GM12892 (cell line): ENCODE data around the gene PRAMEF11. TPM values are rescaled to one million over a fixed set of nuclear protein-coding genes. Genes with fewer than 3 reads are reported as not detected.
"Not testable (repeated sequence)": the region's sequence is repeated elsewhere in the genome, so short reads cannot be mapped to it uniquely, and the experiment has no call there.

Experiments used
- DNase-seq: peaks from one replicate; pipeline ENCODE4 v3.0.0; 2011; ENCODE audit not compliant: insufficient read length
- FAIRE-seq: peaks from 2 replicates; lab custom pipeline; 2011; peaks lifted over from hg19 to GRCh38; lab: Jason Lieb, UNC
- POLR2A ChIP-seq: IDR thresholded peaks from 2 replicates; pipeline ENCODE4 v1.6.1; 2011; ENCODE audit warnings: low read depth, low read length, control low read depth
- POLR2AphosphoS5 ChIP-seq: IDR thresholded peaks from 2 replicates; pipeline ENCODE4 v1.6.1; 2011; ENCODE audit warnings: low read depth, low read length, control low read depth
- TAF1 ChIP-seq: IDR thresholded peaks from 2 replicates; pipeline ENCODE4 v1.6.1; 2011; ENCODE audit warnings: low read depth, mild to moderate bottlenecking, control low read depth, low read length, borderline replicate concordance
- polyA plus RNA-seq: library from polyadenylated mRNA; unstranded; fragments of >200 nt; gene quantifications from one replicate; pipeline ENCODE4 v1.2.1, GENCODE V29; 2012; ENCODE audit warnings: missing spikeins, inconsistent platforms; ENCODE audit not compliant: missing spikeins

The PRAMEF11 gene
- not detected for polyA plus RNA-seq

DNA sequence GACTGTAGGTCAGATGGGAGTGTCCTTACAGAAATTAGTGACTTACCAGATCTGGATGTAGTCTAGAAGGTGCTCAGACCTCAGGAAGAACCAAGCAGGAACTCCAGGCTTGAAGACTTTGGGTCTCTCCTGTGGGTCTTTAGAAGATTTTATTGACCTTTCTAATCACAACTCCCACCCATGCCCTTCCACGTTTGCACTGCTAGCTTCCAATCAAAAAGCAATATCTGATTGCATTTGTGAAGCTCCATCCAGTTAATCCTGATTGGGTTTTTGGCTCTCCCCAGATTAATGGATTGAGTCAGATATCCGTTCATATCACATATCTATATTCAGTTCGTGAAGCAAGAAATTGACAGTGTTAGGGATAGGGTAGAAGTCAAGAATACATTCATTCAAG is at the start of gene PRAMEF11:
TSS of gene PRAMEF11 (minus strand) at position 101 of the 400 bp plus-strand sequence. CDS start 2,621 bp downstream, outside the sequence.
- not testable (repeated sequence) for FAIRE-seq, DNase-seq

DNA sequence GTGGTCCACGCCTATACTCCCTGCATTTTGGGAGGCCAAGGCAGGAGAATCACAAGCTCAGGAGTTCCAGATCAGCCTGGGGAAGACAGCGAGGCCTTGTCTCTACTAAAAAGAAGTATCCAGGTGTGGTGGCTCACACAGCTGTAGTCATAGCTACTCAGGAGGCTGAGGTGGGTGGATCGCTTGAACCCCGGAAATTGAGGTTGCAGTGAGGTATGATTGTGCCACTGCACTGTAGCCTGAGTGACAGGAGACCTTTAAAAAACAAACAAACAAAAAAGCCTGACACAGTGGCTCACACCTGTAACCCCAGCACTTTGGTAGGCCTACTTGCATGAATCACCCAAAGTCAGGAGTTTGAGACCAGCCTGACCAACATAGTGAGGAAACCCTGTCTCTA is 47.2 kb upstream of the PRAMEF11 start:
- FAIRE-seq, DNase-seq: not testable (repeated sequence)

DNA sequence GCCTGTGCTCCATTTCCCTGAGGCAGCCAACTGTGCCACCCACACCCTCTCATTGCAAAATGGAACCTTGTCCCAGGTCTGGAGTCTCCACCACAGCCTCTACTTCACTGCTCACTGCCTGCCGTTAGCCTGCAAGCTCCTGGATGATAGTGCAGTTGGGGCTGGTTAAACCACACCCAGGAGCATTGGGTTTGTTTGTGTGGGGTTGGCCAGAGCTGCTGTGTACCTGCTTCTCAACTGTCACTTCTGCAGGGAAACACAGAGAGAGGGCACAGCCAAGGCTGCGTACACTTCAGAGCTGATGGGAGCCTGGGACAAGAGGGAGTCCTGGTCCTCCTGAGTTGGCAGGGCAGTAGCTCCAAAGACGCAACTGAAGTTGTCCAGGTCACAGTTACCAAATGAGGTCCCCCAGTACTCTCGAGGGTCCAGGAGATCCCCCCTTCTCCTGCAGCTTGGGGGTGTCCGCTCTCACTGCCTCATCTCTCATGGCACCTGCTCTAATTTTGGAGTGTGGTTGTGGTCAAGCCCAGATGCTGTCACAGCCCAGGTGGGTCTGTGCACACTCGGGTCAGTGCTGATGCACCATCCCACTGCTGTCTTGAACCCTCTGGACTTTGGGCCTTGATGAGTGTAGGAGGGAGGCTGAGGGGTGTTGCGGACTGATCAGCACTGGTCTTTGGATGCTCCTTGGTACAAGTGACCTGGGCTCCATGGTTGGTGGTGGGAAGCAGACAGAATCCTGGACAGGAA is 32.1 kb upstream of the PRAMEF11 start:
- not testable (repeated sequence) for FAIRE-seq, DNase-seq

DNA sequence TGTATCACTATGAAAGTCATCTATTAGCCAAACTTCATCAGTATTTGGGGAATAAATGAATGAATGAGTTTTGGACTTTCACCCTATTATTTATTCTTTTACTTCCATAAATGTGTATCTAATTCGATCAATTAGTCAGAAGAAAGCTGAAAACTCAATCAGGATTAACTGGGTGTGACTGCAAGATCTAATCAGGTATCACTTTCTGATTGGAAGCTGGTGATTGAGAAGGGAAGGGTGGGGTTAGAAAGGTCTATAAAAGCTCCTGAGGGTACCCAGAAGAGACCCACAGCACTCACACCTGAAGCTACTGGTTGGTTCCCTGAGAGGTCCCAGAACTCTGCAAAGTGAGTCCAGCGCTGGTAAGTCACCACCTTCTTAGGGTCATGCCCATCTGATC is 25.6 kb upstream of the PRAMEF11 start, which contains the start of gene PRAMEF2:
TSS of gene PRAMEF2 (plus strand) at position 301 of the 400 bp plus-strand sequence. CDS start 1,924 bp downstream, outside the sequence.
- not testable (repeated sequence) for FAIRE-seq

DNA sequence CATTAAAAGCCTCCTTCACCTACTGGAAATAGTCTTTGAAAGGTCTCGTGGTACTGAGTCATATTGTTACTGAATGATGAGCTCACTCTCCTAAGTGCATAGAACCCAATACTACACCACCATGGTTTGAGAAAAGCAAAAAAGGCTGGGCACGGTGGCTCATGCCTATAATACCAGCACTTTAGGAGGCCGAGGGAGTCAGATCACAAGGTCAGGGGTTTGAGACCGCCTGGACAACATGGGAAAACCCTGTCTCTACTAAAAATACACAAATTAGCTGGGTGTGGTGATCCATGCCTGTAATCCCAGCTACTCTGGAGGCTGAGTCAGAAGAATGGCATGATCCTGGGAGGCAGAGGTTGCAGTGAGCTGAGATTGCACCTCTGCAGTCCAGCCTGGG is 20.6 kb upstream of the PRAMEF11 start:
- DNase-seq (no peak), FAIRE-seq (no peak)
- TF ChIP-seq POLR2A (no peak), TAF1 (no peak), POLR2AphosphoS5 (no peak)

More for the DNA sequence above, 25.6 kb upstream of the PRAMEF11 start, which contains the start of gene PRAMEF2:
- DNase-seq = not testable (repeated sequence)

DNA sequence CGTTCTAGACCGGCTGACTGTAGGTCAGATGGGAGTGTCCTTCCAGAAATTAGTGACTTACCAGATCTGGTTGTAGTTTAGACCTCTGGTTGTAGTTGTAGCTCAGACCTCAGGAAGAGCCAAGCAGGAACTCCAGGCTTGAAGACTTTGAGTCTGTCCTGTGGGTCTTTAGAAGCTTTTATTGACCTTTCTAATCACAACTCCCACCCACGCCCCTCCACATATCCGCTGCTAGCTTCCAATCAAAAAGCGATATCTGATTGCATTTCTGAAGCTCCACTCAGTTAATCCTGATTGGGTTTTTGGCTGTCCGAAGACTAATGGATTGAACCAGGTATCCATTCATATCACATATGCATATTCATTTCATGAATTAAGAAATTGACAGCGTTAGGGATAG is 17.4 kb upstream of the PRAMEF11 start, which contains the start of gene HNRNPCL1:
TSS of gene HNRNPCL1 (minus strand) at position 101 of the 400 bp plus-strand sequence. CDS start 431 bp downstream, outside the sequence.
- FAIRE-seq, DNase-seq: not testable (repeated sequence)

DNA sequence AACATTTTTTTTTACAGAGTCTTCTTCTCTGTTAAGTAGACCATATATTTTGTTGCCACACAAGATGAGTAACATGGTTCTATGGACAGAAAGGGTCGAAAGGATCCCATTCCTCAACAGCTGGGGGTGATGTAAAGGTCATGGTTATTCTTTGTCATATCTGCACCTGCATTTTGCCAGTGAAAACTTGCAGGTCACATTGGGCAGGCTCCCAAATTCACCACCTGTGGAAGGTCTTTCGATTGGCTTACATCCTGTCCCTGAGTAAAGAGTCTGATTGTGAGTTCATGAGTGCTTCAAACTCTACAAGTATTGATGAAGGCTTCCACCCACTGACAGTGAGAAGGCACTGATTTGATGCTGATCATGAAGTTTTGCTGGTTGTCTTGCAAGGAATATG is 2.0 kb upstream of the PRAMEF11 start:
- not testable (repeated sequence) for FAIRE-seq, DNase-seq

DNA sequence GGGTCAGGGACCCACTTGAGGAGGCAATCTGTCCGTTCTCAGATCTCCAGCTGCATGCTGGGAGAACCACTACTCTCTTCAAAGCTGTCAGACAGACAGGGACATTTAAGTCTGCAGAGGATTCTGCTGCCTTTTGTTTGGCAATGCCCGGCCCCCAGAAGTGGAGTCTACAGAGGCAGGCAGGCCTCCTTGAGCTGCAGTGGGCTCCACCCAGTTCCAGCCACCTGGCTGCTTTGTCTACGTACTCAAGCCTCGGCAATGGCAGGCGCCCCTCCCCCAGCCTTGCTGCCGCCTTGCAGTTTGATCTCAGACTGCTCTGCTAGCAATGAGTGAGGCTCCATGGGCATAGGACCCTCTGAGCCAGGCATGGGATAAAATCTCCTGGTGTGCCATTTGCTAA is 12.1 kb downstream of the PRAMEF11 start:
- not testable (repeated sequence) for DNase-seq, FAIRE-seq

DNA sequence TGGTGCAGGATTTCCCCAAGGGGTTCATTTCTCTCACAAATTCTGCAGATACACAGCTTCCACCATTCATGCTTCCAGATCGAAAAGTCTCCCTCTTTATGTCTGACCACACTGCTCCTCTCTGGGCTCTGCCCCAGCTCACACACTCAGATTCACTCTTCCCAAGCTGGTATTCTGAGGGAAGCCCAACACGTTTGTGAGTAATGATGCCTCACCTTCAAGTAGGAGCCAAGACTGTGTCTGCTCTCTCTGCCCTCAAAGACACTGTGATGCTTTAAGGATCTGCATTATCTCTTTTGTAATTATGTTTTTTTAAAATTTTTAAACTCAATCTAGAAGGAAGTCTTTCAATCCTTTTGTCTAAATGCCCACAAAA is 19.8 kb downstream of the PRAMEF11 start:
- FAIRE-seq (no peak), DNase-seq (no peak)
- TF ChIP-seq POLR2A (no peak), POLR2AphosphoS5 (no peak), TAF1 (no peak)

GRCh38 chr1:12810691-12811408 is 20.4 kb downstream of the PRAMEF11 start:
- FAIRE-seq = no peak
- DNase-seq = no peak
- TF ChIP-seq TAF1 (no peak), POLR2AphosphoS5 (no peak), POLR2A (no peak)

GRCh38 chr1:12809933-12810332 is 21.3 kb downstream of the PRAMEF11 start:
- no peak for TF ChIP-seq POLR2AphosphoS5
- no peak for TF ChIP-seq POLR2A
- TF ChIP-seq TAF1 = no peak
- no peak for FAIRE-seq
- no peak for DNase-seq

DNA sequence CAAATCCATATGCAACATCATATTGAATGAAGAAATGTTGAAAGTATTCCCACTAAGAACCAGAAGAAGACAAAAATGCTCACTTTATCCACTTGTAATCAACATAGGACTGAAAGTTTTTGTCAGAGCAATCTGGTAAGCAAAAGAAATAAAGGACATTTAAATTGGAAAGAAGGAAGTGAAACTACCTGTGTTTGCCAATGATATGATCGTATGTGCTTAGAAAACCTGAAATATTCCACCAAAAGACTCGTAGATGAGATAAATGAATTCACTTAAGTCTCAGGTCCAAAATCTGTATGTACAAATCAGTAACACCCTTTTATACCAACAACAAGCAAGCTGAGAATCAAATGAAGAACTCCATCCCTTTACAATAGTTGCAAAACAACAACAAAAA is 31.5 kb downstream of the PRAMEF11 start:
- no peak for DNase-seq
- no peak for FAIRE-seq

GRCh38 chr1:12798911-12799310 is 32.3 kb downstream of the PRAMEF11 start:
- FAIRE-seq = no peak
- no peak for DNase-seq
- TF ChIP-seq POLR2A (no peak), POLR2AphosphoS5 (no peak)

More for the DNA sequence above, 31.5 kb downstream of the PRAMEF11 start:
- TF ChIP-seq POLR2AphosphoS5 = no peak
- no peak for TF ChIP-seq POLR2A
- TF ChIP-seq TAF1 = no peak

- not testable (repeated sequence) for DNase-seq, FAIRE-seq
Observed at GRCh38 chr1:12791097-12791496, 40.1 kb downstream of the PRAMEF11 start, which contains the start of gene PRAMEF1. TSS of gene PRAMEF1 (plus strand) at chr1:12791397. CDS start at chr1:12793228, 1,831 bp downstream.

DNA sequence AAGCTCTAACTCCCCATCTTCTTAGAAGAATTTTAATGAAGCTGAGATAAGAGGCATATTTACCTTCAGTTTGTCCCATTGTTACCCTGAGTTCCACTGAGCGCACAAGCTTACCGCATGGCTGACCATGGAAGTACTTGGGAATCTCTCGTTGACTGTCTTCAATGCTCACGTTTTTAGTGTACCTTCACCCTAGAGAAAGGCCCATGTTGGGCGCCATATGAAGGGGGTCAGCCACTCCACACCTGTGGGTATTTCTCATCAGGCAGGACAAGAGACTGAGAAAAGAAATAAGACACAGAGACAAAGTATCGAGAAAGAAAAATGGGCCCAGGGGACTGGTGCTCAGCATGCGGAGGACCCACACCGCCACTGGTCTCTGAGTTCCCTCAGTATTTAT is 46.5 kb downstream of the PRAMEF11 start:
- not testable (repeated sequence) for FAIRE-seq, DNase-seq

DNA sequence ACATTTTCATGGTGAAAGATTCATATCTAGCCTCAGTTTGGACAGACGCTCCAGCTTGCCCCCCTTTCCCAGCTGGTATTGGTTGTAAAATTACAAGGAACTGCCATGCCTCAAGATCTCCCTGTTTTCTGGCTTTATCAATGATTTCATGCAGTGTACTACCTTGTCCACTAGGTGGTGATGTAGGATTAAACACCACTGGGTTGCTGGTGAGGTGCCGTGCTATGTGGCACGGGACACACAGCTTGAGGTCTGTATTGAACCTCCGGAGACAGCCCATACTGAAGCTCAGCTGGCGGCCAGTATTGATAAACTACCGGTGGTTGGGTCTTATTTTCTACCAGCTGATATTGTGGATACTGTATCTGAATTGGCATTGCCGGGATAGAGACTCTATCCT is 47.4 kb downstream of the PRAMEF11 start:
- FAIRE-seq, DNase-seq: not testable (repeated sequence)

DNA sequence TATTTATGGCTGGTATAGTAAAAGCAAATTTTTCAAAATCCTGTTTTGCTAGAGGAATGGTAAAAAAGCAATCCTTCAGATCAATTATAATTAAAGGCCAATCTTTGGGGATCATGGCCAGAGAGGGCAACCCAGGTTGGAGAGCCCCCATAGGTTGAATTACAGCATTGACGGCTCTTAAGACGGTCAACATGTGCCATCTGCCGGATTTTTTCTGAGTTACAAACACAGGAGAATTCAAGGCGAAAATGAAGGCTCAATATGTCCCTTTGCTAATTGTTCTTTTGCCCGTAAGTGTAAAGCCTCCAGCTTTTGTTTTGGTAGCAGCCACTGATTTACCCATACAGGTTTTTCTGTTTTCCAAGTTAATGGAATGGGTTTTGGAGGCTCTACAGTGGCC is 49.7 kb downstream of the PRAMEF11 start:
- DNase-seq, FAIRE-seq: not testable (repeated sequence)
